Measurements from ENCODE around the gene NACC1. TPM values are rescaled to one million over a fixed set of nuclear protein-coding genes. Genes with fewer than 3 reads are reported as not detected.

NACC1 gene
- total RNA-seq, 1 experiment from 2014 or later: 126 TPM

DNA sequence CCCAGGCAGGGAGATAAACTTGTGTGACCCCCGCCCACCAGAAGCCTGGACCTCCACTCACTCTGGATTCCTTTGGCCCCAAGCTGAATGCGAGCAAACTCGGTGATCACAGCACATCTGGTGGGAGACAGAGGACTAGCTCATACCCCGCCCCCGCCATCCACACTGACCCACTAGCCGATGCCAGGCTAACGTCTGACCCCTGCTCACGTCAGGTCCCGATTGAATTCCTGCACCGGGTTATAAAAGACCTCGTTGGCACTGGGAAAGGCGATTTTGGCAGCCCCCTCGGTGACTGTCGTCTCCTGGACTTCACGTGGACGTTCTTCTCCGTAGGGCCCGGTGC lies 2.2 kb upstream of the NACC1 start:
- peak overlapping the region; percentile 85 for H3K27ac ChIP-seq (ENCODE audit: low read depth, low read length, poor library complexity, severe bottlenecking)
- peaks cover 28% of the 10 kb centered on the region for H3K4me1 ChIP-seq (ENCODE audit: insufficient read depth, low read length, poor library complexity, severe bottlenecking)
- ChIA-PET POLR2A (ENCODE audit: low non-redundant PET) (no interaction called here), CTCF (no interaction called here)
- H3K27me3 ChIP-seq (replicated peaks; ENCODE audit: insufficient read depth, low read depth, low read length, poor library complexity): no peaks in the 10 kb centered on the region
- BruUV-seq (replicated peaks): TSS peak; percentile 76
- intact Hi-C loops (cut with micrococcal nuclease; ENCODE audit: unreplicated experiment): no loop called here
- no peak for DNase-seq (ENCODE audit: low spot score)
- no peaks in the 10 kb centered on the region for H3K9me3 ChIP-seq (ENCODE audit: low read depth, low read length, poor library complexity, severe bottlenecking)
- peaks cover 16% of the 10 kb centered on the region for H3K36me3 ChIP-seq (ENCODE audit: insufficient read depth, low read length, poor library complexity, severe bottlenecking)
- TF ChIP-seq, protein P1, sequence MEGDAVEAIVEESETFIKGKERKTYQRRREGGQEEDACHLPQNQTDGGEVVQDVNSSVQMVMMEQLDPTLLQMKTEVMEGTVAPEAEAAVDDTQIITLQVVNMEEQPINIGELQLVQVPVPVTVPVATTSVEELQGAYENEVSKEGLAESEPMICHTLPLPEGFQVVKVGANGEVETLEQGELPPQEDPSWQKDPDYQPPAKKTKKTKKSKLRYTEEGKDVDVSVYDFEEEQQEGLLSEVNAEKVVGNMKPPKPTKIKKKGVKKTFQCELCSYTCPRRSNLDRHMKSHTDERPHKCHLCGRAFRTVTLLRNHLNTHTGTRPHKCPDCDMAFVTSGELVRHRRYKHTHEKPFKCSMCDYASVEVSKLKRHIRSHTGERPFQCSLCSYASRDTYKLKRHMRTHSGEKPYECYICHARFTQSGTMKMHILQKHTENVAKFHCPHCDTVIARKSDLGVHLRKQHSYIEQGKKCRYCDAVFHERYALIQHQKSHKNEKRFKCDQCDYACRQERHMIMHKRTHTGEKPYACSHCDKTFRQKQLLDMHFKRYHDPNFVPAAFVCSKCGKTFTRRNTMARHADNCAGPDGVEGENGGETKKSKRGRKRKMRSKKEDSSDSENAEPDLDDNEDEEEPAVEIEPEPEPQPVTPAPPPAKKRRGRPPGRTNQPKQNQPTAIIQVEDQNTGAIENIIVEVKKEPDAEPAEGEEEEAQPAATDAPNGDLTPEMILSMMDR (conservative IDR thresholded peaks at IDR 0.05; ENCODE audit: low read depth, low read length): no peak
- no peak for TF ChIP-seq EZH2 (IDR thresholded peaks at IDR 0.05; ENCODE audit: borderline replicate concordance, low read depth, low read length, poor library complexity, severe bottlenecking)
- H3K4me3 ChIP-seq (ENCODE audit: low read depth, low read length, poor library complexity, severe bottlenecking): peak overlapping the region; percentile 82

- BruUV-seq (replicated peaks): no TSS peak
- H3K4me1 ChIP-seq (ENCODE audit: insufficient read depth, low read length, poor library complexity, severe bottlenecking): peaks cover 35% of the 10 kb centered on the region
- TF ChIP-seq, protein P1 (conservative IDR thresholded peaks at IDR 0.05; ENCODE audit: low read depth, low read length): no peak
- no peak for TF ChIP-seq EZH2 (IDR thresholded peaks at IDR 0.05; ENCODE audit: borderline replicate concordance, low read depth, low read length, poor library complexity, severe bottlenecking)
- ChIA-PET POLR2A (ENCODE audit: low non-redundant PET) (interaction anchor here (0.6 kb wide), 1 partner anchor 1030 kb away, joined by 3 read pairs; no protein-coding TSS in a partner anchor), CTCF (no interaction called here)
- DNase-seq (ENCODE audit: low spot score): peak; percentile 98
- H3K27ac ChIP-seq (ENCODE audit: low read depth, low read length, poor library complexity, severe bottlenecking): peak within 1 kb of the TSS; percentile 85
- no peaks in the 10 kb centered on the region for H3K9me3 ChIP-seq (ENCODE audit: low read depth, low read length, poor library complexity, severe bottlenecking)
- peaks cover 16% of the 10 kb centered on the region for H3K36me3 ChIP-seq (ENCODE audit: insufficient read depth, low read length, poor library complexity, severe bottlenecking)
- intact Hi-C loops (cut with micrococcal nuclease; ENCODE audit: unreplicated experiment): no loop called here
- peak within 1 kb of the TSS; percentile 82 for H3K4me3 ChIP-seq (ENCODE audit: low read depth, low read length, poor library complexity, severe bottlenecking)
- H3K27me3 ChIP-seq (replicated peaks; ENCODE audit: insufficient read depth, low read depth, low read length, poor library complexity): no peaks in the 10 kb centered on the region
These were observed 1.5 kb upstream of the NACC1 start, which contains the start of gene TRMT1 for GRCh38 chr19:13116282-13117175. Gene TRMT1 (minus strand): TSS chr19:13116740. CDS start chr19:13116399, 341 bp downstream.

DNA sequence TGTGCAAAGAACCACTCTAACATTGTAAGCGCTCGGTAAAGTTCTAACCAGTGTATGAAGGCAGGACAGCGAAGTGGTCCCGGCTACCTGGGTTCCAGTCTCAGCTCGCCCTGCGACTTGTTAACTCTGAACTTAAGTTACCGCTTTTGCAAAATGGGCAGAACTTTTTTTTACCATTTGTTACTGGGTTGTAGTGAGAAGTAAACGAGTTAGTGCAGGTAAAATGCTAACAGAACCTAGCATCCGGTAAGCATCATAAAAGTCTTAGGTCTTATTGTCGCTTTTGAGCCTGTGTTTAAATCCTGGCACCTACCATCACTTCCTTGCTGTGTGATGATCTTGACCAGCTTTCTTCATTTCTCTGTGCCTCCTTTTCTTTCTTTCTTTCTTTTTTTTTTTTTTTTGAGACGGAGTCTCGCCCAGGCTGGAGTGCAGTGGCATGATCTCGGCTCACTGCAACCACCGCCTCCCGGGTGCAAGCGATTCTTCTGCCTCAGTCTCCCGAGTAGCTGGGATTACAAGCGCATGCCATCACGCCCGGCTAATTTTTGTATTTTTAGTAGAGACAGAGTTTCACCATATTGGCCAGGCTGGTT lies 790 bp upstream of the NACC1 start:
- Histone ChIP-seq H3K27me3 (replicated peaks; ENCODE audit: insufficient read depth, low read depth, low read length, poor library complexity) (no peaks in the 10 kb centered on the region), H3K4me3 (ENCODE audit: low read depth, low read length, poor library complexity, severe bottlenecking) (peak overlapping the region; percentile 82), H3K4me1 (ENCODE audit: insufficient read depth, low read length, poor library complexity, severe bottlenecking) (peaks cover 41% of the 10 kb centered on the region), H3K36me3 (ENCODE audit: insufficient read depth, low read length, poor library complexity, severe bottlenecking) (peaks cover 21% of the 10 kb centered on the region), H3K9me3 (ENCODE audit: low read depth, low read length, poor library complexity, severe bottlenecking) (no peaks in the 10 kb centered on the region), H3K27ac (ENCODE audit: low read depth, low read length, poor library complexity, severe bottlenecking) (peak overlapping the region; percentile 85)
- no peak for TF ChIP-seq EZH2 (IDR thresholded peaks at IDR 0.05; ENCODE audit: borderline replicate concordance, low read depth, low read length, poor library complexity, severe bottlenecking)
- TF ChIP-seq, protein P1 (conservative IDR thresholded peaks at IDR 0.05; ENCODE audit: low read depth, low read length): no peak
- ChIA-PET POLR2A (ENCODE audit: low non-redundant PET) (interaction anchor here (0.6 to 1.8 kb wide), 2 partner anchors 35 to 1030 kb away, joined by 3 to 6 read pairs; no protein-coding TSS in a partner anchor), CTCF (interaction anchor here (0.6 kb wide), 1 partner anchor 159 kb away, joined by 4 read pairs; no protein-coding TSS in a partner anchor)
- DNase-seq (ENCODE audit: low spot score): no peak
- intact Hi-C loops (cut with micrococcal nuclease; ENCODE audit: unreplicated experiment): no loop called here
- no TSS peak for BruUV-seq (replicated peaks)

All from A673 (cell line).